Measurements from ENCODE around the gene CBX5. TPM values are rescaled to one million over a fixed set of nuclear protein-coding genes. Genes with fewer than 3 reads are reported as not detected.

CBX5 gene
- total and polyA plus RNA-seq, 9 of the 15 experiments (the other 6 are each of a cell fraction or from before 2014, with no cell fraction given): 32.6 to 102 (median 59.2) TPM

DNA sequence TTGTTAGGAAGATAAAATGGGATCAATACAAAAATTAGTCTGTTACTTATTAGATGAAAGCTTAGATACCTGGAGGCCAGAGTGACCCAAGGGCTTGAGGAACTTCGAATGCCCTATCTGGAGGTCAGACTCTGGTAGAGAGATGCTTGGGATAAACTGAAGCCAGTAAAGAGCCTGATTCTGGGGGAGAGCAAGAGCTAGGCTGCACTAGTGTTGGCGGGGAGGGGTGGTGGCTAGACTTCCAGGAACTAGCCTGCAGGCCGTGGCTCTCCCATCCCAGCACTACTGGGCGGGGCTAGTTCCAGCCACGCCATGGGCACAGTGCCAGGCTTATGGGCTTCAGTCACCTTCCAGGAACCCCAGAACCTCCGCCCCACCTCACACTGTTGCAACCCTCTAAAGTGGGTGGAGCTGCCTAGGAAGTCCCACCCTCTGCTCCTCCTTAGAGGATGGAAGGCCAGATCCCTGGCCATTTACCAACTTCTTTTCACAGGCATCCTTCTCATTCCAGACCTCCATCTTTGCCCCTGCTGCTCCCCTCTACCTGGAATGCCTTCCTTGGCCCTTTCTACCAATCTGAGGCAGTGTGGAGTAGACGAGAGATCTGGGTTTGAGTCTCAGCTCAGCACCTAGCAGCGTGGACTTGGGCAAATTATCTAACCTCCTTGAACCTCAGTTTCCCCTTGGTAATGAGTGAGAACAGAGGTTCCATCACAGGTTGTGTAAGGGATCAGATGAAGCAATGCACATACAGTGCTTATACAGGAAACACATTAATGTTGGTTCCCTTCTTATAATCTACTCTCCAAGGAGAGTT is 27.2 kb upstream of the CBX5 start (continued):
- TF ChIP-seq ZNF764 (CRISPR knock-in tag; IDR thresholded peaks at IDR 0.05; ENCODE audit: low read depth) (no peak), FOXP1 (CRISPR knock-in tag; IDR thresholded peaks at IDR 0.05) (no peak), TRIM24 (IDR thresholded peaks at IDR 0.05) (no peak; a peak in 1 of 4 replicates), RB1 (IDR thresholded peaks at IDR 0.05; ENCODE audit: low read depth) (no peak), KLF16 (IDR thresholded peaks at IDR 0.05) (no peak), ZBTB17 (CRISPR knock-in tag; IDR thresholded peaks at IDR 0.05) (no peak), ZC3H8 (IDR thresholded peaks at IDR 0.05) (no peak), ZNF124 (CRISPR knock-in tag; IDR thresholded peaks at IDR 0.05) (no peak), ZNF41 (CRISPR knock-in tag; conservative IDR thresholded peaks at IDR 0.05) (no peak), PURB (CRISPR knock-in tag; IDR thresholded peaks at IDR 0.05; ENCODE audit: low read depth) (no peak), SNIP1 (IDR thresholded peaks at IDR 0.05; ENCODE audit: low read depth) (no peak), BACH1 (tag; IDR thresholded peaks at IDR 0.05) (no peak), DNMT1 (IDR thresholded peaks at IDR 0.05) (no peak; the same call in 1 of the 2 replicates), NR3C1 (CRISPR knock-in tag; IDR thresholded peaks at IDR 0.05) (no peak), NCOA2 (IDR thresholded peaks at IDR 0.05; ENCODE audit: partially characterized antibody in 2 of 2) (no peak), BMI1 (IDR thresholded peaks at IDR 0.05; ENCODE audit: low read length) (no peak), CCNT2 (IDR thresholded peaks at IDR 0.05; ENCODE audit: borderline replicate concordance, extremely low read depth, insufficient read length, low read depth, low read length) (peak; percentile 85), ETS2 (tag; IDR thresholded peaks at IDR 0.05; ENCODE audit: borderline replicate concordance, poor library complexity, severe bottlenecking) (no peak), HLTF (IDR thresholded peaks at IDR 0.05) (no peak), POLR3A (IDR thresholded peaks at IDR 0.05; ENCODE audit: borderline replicate concordance, extremely low read depth, insufficient read depth, insufficient read length) (no peak), ZNF347 (CRISPR knock-in tag; IDR thresholded peaks at IDR 0.05; ENCODE audit: low read depth) (no peak), GTF2F1 (IDR thresholded peaks at IDR 0.05; ENCODE audit: low read depth, low read length) (peak; percentile 75; the same call in 1 of the 2 replicates), ZBTB8A (IDR thresholded peaks at IDR 0.05; ENCODE audit: partially characterized antibody) (no peak), NR2C1 (IDR thresholded peaks at IDR 0.05) (peak; percentile 16; the same call in 1 of the 2 replicates), NR2C1 (tag; IDR thresholded peaks at IDR 0.05) (no peak), ZFP30 (CRISPR knock-in tag; IDR thresholded peaks at IDR 0.05; ENCODE audit: borderline replicate concordance) (no peak), KLF1 (tag; IDR thresholded peaks at IDR 0.05) (no peak)
- TF ChIP-seq, protein P1, sequence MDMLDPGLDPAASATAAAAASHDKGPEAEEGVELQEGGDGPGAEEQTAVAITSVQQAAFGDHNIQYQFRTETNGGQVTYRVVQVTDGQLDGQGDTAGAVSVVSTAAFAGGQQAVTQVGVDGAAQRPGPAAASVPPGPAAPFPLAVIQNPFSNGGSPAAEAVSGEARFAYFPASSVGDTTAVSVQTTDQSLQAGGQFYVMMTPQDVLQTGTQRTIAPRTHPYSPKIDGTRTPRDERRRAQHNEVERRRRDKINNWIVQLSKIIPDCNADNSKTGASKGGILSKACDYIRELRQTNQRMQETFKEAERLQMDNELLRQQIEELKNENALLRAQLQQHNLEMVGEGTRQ (CRISPR knock-in tag; IDR thresholded peaks at IDR 0.05): no peak
- TF ChIP-seq, protein P2, sequence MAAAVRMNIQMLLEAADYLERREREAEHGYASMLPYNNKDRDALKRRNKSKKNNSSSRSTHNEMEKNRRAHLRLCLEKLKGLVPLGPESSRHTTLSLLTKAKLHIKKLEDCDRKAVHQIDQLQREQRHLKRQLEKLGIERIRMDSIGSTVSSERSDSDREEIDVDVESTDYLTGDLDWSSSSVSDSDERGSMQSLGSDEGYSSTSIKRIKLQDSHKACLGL (CRISPR knock-in tag; IDR thresholded peaks at IDR 0.05; ENCODE audit: borderline replicate concordance, poor library complexity, severe bottlenecking): no peak
- TF ChIP-seq, protein P3, sequence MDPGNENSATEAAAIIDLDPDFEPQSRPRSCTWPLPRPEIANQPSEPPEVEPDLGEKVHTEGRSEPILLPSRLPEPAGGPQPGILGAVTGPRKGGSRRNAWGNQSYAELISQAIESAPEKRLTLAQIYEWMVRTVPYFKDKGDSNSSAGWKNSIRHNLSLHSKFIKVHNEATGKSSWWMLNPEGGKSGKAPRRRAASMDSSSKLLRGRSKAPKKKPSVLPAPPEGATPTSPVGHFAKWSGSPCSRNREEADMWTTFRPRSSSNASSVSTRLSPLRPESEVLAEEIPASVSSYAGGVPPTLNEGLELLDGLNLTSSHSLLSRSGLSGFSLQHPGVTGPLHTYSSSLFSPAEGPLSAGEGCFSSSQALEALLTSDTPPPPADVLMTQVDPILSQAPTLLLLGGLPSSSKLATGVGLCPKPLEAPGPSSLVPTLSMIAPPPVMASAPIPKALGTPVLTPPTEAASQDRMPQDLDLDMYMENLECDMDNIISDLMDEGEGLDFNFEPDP (CRISPR knock-in tag; IDR thresholded peaks at IDR 0.05): no peak
